ENCODE measurements around the gene MIA2. TPM values are rescaled to one million over a fixed set of nuclear protein-coding genes. Genes with fewer than 3 reads are reported as not detected.
"Not testable (repeated sequence)": the region's sequence is repeated elsewhere in the genome, so short reads cannot be mapped to it uniquely, and the experiment has no call there.

Gene MIA2
- total RNA-seq, 6 experiments from 2014 or later, result 58.7 to 90.8 (median 73.6) TPM

DNA sequence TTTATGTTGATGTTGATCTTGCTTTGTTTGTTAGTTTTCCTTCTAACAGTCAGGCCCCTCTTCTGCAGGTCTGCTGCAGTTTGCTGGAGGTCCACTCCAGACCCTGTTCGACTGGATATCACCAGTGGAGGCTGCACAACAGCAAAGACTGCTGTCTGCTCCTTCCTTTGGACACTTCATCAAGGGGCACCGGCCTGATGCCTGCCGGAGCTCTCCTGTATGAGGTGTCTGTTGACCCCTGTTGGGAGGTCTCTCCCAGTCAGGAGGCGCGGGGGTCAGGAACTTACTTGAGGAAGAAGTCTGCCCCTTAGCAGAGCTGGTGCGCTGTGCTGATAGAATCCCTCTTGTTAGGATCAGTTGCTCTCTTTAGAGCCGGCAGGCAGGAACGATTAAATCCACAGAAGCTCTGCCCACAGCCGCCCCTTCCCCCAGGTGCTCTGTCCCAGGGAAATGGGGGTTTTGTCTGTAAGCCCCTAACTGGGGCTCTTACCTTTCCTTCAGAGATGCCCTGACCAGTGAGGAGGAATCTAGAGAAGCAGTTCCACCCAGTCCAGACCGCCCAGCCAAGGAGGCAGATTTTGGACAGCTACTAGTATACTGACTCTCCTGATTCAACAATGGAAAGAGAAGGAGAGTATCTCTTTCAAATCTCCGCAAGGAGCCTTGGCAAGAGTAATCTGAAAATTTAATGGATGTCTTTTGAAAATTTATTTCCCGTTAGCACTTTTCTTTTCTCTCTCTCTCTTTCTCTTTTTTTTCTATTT lies 25.2 kb downstream of the MIA2 start:
- no peak overlapping the region for H3K27ac ChIP-seq
- intact Hi-C loops (cut with DNase I), result no loop called here
- H3K4me3 ChIP-seq, result no peak overlapping the region
- 71% methylated on average over 8 of the region's 12 CpGs for WGBS (ENCODE audit: insufficient coverage, low coverage, low lambda C conversion rate, missing lambda C conversion rate)
- ATAC-seq, result no peak
- TF ChIP-seq, protein P1, sequence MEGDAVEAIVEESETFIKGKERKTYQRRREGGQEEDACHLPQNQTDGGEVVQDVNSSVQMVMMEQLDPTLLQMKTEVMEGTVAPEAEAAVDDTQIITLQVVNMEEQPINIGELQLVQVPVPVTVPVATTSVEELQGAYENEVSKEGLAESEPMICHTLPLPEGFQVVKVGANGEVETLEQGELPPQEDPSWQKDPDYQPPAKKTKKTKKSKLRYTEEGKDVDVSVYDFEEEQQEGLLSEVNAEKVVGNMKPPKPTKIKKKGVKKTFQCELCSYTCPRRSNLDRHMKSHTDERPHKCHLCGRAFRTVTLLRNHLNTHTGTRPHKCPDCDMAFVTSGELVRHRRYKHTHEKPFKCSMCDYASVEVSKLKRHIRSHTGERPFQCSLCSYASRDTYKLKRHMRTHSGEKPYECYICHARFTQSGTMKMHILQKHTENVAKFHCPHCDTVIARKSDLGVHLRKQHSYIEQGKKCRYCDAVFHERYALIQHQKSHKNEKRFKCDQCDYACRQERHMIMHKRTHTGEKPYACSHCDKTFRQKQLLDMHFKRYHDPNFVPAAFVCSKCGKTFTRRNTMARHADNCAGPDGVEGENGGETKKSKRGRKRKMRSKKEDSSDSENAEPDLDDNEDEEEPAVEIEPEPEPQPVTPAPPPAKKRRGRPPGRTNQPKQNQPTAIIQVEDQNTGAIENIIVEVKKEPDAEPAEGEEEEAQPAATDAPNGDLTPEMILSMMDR (IDR thresholded peaks at IDR 0.05), result no peak
- TF ChIP-seq POLR2A (IDR thresholded peaks at IDR 0.05), result no peak
- H3K27me3 ChIP-seq, result no peaks in the 10 kb centered on the region
- no peaks in the 10 kb centered on the region for H3K9me3 ChIP-seq
- DNase-seq, result no peak
- no peaks in the 10 kb centered on the region for H3K4me1 ChIP-seq
- no peaks in the 10 kb centered on the region for H3K36me3 ChIP-seq

GRCh38 chr14:39260161-39260560 lies 26.4 kb downstream of the MIA2 start:
- H3K4me3 ChIP-seq; H3K36me3 ChIP-seq; ATAC-seq; DNase-seq; H3K9me3 ChIP-seq; intact Hi-C loops (cut with DNase I); H3K4me1 ChIP-seq; H3K27ac ChIP-seq; H3K27me3 ChIP-seq: not testable (repeated sequence)
- 78% methylated on average over 3 of the region's 3 CpGs for WGBS (ENCODE audit: insufficient coverage, low coverage, low lambda C conversion rate, missing lambda C conversion rate)

DNA sequence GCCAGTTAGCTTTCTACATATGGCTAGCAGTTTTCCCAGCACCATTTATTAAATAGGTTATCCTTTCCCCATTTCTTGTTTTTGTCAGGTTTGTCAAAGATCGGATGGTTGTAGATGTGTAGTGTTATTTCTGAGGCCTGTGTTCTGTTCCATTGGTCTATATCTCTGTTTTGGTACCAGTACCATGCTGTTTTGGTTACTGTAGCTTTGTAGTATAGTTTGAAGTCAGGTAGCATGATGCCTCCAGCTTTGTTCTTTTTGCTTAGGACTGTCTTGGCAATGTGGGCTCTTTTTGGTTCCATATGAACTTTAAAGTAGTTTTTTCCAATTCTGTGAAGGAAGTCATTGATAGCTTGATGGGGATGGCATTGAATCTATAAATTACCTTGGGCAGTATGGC lies 28.5 kb downstream of the MIA2 start:
- 100% methylated on average over 1 of the region's 1 CpG for WGBS (ENCODE audit: insufficient coverage, low coverage, low lambda C conversion rate, missing lambda C conversion rate)
- DNase-seq; H3K9me3 ChIP-seq; H3K4me3 ChIP-seq; ATAC-seq; intact Hi-C loops (cut with DNase I); H3K27ac ChIP-seq; H3K27me3 ChIP-seq; H3K36me3 ChIP-seq: not testable (repeated sequence)
- H3K4me1 ChIP-seq, result peaks cover 0 to 14% (median 0%) of the 10 kb centered on the region in 4 donors

DNA sequence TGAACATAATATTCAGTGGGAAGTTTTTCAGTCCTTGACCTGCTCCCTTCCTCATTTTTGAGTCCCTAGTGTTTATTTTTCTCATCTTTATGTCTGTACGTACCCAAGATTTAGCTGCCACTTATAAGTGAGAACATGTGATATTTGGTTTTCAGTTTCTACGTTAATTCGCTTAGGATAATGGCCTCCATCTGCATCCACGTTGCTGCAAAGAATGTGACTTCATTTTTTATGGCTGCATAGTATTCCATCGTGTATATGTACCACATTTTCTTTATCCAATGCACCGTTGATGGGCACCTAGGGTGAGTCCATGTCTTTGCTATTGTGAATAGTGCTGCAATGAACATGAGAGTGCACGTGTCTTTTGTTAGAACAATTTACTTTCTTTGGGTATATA lies 30.3 kb downstream of the MIA2 start:
- Histone ChIP-seq H3K27me3 (no peaks in the 10 kb centered on the region), H3K4me3 (no peak overlapping the region), H3K27ac (no peak overlapping the region), H3K9me3 (no peaks in the 10 kb centered on the region), H3K36me3 (no peaks in the 10 kb centered on the region), H3K4me1 (peaks cover 0 to 28% (median 0%) of the 10 kb centered on the region in 4 donors)
- intact Hi-C loops (cut with DNase I), result no loop called here
- TF ChIP-seq, protein P1 (IDR thresholded peaks at IDR 0.05), result no peak
- TF ChIP-seq POLR2A (IDR thresholded peaks at IDR 0.05), result no peak
- WGBS (ENCODE audit: insufficient coverage, low coverage, low lambda C conversion rate, missing lambda C conversion rate), result 84% methylated on average over 7 of the region's 7 CpGs
- DNase-seq (no peak), ATAC-seq (no peak)

- Histone ChIP-seq H3K4me3 (no peak overlapping the region), H3K4me1 (peaks cover 0 to 33% (median 0%) of the 10 kb centered on the region in 4 donors), H3K36me3 (no peaks in the 10 kb centered on the region), H3K27me3 (no peaks in the 10 kb centered on the region), H3K9me3 (no peaks in the 10 kb centered on the region), H3K27ac (no peak overlapping the region)
- WGBS (ENCODE audit: insufficient coverage, low coverage, low lambda C conversion rate, missing lambda C conversion rate), result 64% methylated on average over 1 of the region's 1 CpG
- no peak for TF ChIP-seq POLR2A (IDR thresholded peaks at IDR 0.05)
- TF ChIP-seq, protein P1 (IDR thresholded peaks at IDR 0.05), result no peak
- DNase-seq, result no peak
- ATAC-seq, result no peak
- intact Hi-C loops (cut with DNase I), result no loop called here
These were observed 30.8 kb downstream of the MIA2 start for GRCh38 chr14:39264558-39264957.

Measured in right lobe of liver (tissue), 6 donors.